ENCODE results near the gene PCMTD2.

Gene PCMTD2

GRCh38 chr20:64257107-64257757 lies 1.7 kb downstream of the PCMTD2 start:
- no peak for DNase-seq (ENCODE audit: low read depth in 1 of 2, low spot score in 1 of 2)
- no peak for TF ChIP-seq JUND (IDR thresholded peaks at IDR 0.05; ENCODE audit: low read depth)
- in situ Hi-C loops (cut with HindIII; ENCODE audit: low pct_unique_long_range_greater_than_20kb, low sequenced_read_pairs), result no loop called here

- in situ Hi-C loops (cut with HindIII; ENCODE audit: low pct_unique_long_range_greater_than_20kb, low sequenced_read_pairs), result no loop called here
- DNase-seq (ENCODE audit: low read depth in 1 of 2, low spot score in 1 of 2), result no peak
- TF ChIP-seq JUND (IDR thresholded peaks at IDR 0.05; ENCODE audit: low read depth), result no peak
Observed at GRCh38 chr20:64258071-64258823, 2.7 kb downstream of the PCMTD2 start.

GRCh38 chr20:64260239-64260638 lies 4.7 kb downstream of the PCMTD2 start:
- in situ Hi-C loops (cut with HindIII; ENCODE audit: low pct_unique_long_range_greater_than_20kb, low sequenced_read_pairs), result no loop called here
- no peak for TF ChIP-seq JUND (IDR thresholded peaks at IDR 0.05; ENCODE audit: low read depth)
- DNase-seq (ENCODE audit: low read depth in 1 of 2, low spot score in 1 of 2), result no peak

GRCh38 chr20:64261138-64261537 lies 5.6 kb downstream of the PCMTD2 start:
- TF ChIP-seq JUND (IDR thresholded peaks at IDR 0.05; ENCODE audit: low read depth), result no peak
- in situ Hi-C loops (cut with HindIII; ENCODE audit: low pct_unique_long_range_greater_than_20kb, low sequenced_read_pairs), result no loop called here
- no peak for DNase-seq (ENCODE audit: low read depth in 1 of 2, low spot score in 1 of 2)

- in situ Hi-C loops (cut with HindIII; ENCODE audit: low pct_unique_long_range_greater_than_20kb, low sequenced_read_pairs), result no loop called here
- no peak for DNase-seq (ENCODE audit: low read depth in 1 of 2, low spot score in 1 of 2)
- TF ChIP-seq JUND (IDR thresholded peaks at IDR 0.05; ENCODE audit: low read depth), result no peak
Observed at GRCh38 chr20:64264091-64264490, 8.5 kb downstream of the PCMTD2 start.

- in situ Hi-C loops (cut with HindIII; ENCODE audit: low pct_unique_long_range_greater_than_20kb, low sequenced_read_pairs), result no loop called here
- no peak for TF ChIP-seq JUND (IDR thresholded peaks at IDR 0.05; ENCODE audit: low read depth)
Observed at GRCh38 chr20:64265201-64265600, 9.7 kb downstream of the PCMTD2 start.

GRCh38 chr20:64266988-64267387 lies 11.4 kb downstream of the PCMTD2 start:
- no peak for TF ChIP-seq JUND (IDR thresholded peaks at IDR 0.05; ENCODE audit: low read depth)
- no peak for DNase-seq (ENCODE audit: low read depth in 1 of 2, low spot score in 1 of 2)
- in situ Hi-C loops (cut with HindIII; ENCODE audit: low pct_unique_long_range_greater_than_20kb, low sequenced_read_pairs), result no loop called here

More at GRCh38 chr20:64265201-64265600, 9.7 kb downstream of the PCMTD2 start:
- no peak for DNase-seq (ENCODE audit: low read depth in 1 of 2, low spot score in 1 of 2)

GRCh38 chr20:64268174-64268573 lies 12.6 kb downstream of the PCMTD2 start:
- in situ Hi-C loops (cut with HindIII; ENCODE audit: low pct_unique_long_range_greater_than_20kb, low sequenced_read_pairs), result no loop called here
- no peak for TF ChIP-seq JUND (IDR thresholded peaks at IDR 0.05; ENCODE audit: low read depth)
- DNase-seq (ENCODE audit: low read depth in 1 of 2, low spot score in 1 of 2), result no peak

- in situ Hi-C loops (cut with HindIII; ENCODE audit: low pct_unique_long_range_greater_than_20kb, low sequenced_read_pairs), result no loop called here
Observed at GRCh38 chr20:64269604-64270411, 14.3 kb downstream of the PCMTD2 start.

GRCh38 chr20:64271636-64272035 lies 16.1 kb downstream of the PCMTD2 start:
- in situ Hi-C loops (cut with HindIII; ENCODE audit: low pct_unique_long_range_greater_than_20kb, low sequenced_read_pairs), result no loop called here

More at GRCh38 chr20:64269604-64270411, 14.3 kb downstream of the PCMTD2 start:
- no peak for TF ChIP-seq JUND (IDR thresholded peaks at IDR 0.05; ENCODE audit: low read depth)
- DNase-seq (ENCODE audit: low read depth in 1 of 2, low spot score in 1 of 2), result no peak

GRCh38 chr20:64273109-64273508 lies 17.6 kb downstream of the PCMTD2 start:
- no peak for TF ChIP-seq JUND (IDR thresholded peaks at IDR 0.05; ENCODE audit: low read depth)
- no peak for DNase-seq (ENCODE audit: low read depth in 1 of 2, low spot score in 1 of 2)
- in situ Hi-C loops (cut with HindIII; ENCODE audit: low pct_unique_long_range_greater_than_20kb, low sequenced_read_pairs), result no loop called here

More at GRCh38 chr20:64271636-64272035, 16.1 kb downstream of the PCMTD2 start:
- TF ChIP-seq JUND (IDR thresholded peaks at IDR 0.05; ENCODE audit: low read depth), result no peak
- no peak for DNase-seq (ENCODE audit: low read depth in 1 of 2, low spot score in 1 of 2)

- TF ChIP-seq JUND (IDR thresholded peaks at IDR 0.05; ENCODE audit: low read depth), result no peak
- in situ Hi-C loops (cut with HindIII; ENCODE audit: low pct_unique_long_range_greater_than_20kb, low sequenced_read_pairs), result no loop called here
- no peak for DNase-seq (ENCODE audit: low read depth in 1 of 2, low spot score in 1 of 2)
Observed at GRCh38 chr20:64276817-64277216, 21.3 kb downstream of the PCMTD2 start.
